Erythroblast (primary cell): Measurements from ENCODE around the gene FBXL7.

Source experiments
- GATA1 ChIP-seq: IDR thresholded peaks from 2 replicates; pipeline ENCODE4 v1.6.1; 2011; ENCODE audit warnings: low read depth, mild to moderate bottlenecking, control low read depth, low read length, moderate library complexity
- POLR2A ChIP-seq: IDR thresholded peaks from 2 replicates; pipeline ENCODE4 v1.6.1; 2011; ENCODE audit warnings: mild to moderate bottlenecking, low read length

GRCh38 chr5:15927710-15928380, 427.9 kb downstream of the FBXL7 start:
- TF ChIP-seq GATA1 (no peak), POLR2A (no peak)
